Ectodermal cell (in vitro differentiated cells): ENCODE measurements around the gene CCT7.

Source experiments
- H3K27ac ChIP-seq: 2 replicates; pipeline ENCODE4 v1.7.0; 2013; ENCODE audit warnings: mild to moderate bottlenecking, low read depth, low read length; ENCODE audit not compliant: insufficient read depth, poor library complexity, severe bottlenecking
- H3K27me3 ChIP-seq: 2 replicates; pipeline ENCODE4 v1.7.0; 2013; ENCODE audit warnings: mild to moderate bottlenecking, low read length; ENCODE audit not compliant: insufficient read depth, control insufficient read depth, poor library complexity, severe bottlenecking
- H3K36me3 ChIP-seq: one replicate; pipeline ENCODE4 v1.7.0; 2013; ENCODE audit warnings: low read length; ENCODE audit not compliant: control insufficient read depth, insufficient read depth
- H3K4me1 ChIP-seq: one replicate; pipeline ENCODE4 v1.7.0; 2013; ENCODE audit warnings: low read length; ENCODE audit not compliant: control insufficient read depth, insufficient read depth
- H3K4me3 ChIP-seq: 2 replicates; pipeline ENCODE4 v1.7.0; 2013; ENCODE audit warnings: low read depth, low read length, control low read depth; ENCODE audit not compliant: insufficient read depth
- H3K9me3 ChIP-seq: 2 replicates; pipeline ENCODE4 v1.7.0; 2013; ENCODE audit warnings: mild to moderate bottlenecking, low read length, moderate library complexity; ENCODE audit not compliant: control insufficient read depth
- WGBS, 2 experiments: methylation state at CpG; one replicate each; pipeline ENCODE4 v1.1.7; 2013; ENCODE audit warnings: missing lambda C conversion rate in 2 of 2; 5-methylcytosine and 5-hydroxymethylcytosine counted together

CCT7 gene

GRCh38 chr2:73254343-73255006, 20.4 kb downstream of the CCT7 start:
- peaks cover 7% of the 10 kb centered on the region for H3K4me1 ChIP-seq
- H3K9me3 ChIP-seq: no peaks in the 10 kb centered on the region
- no peak overlapping the region for H3K4me3 ChIP-seq
- 93 to 94% methylated on average over 7 of the region's 7 CpGs for WGBS, 2 experiments
- H3K27me3 ChIP-seq: no peaks in the 10 kb centered on the region
- peaks cover 28% of the 10 kb centered on the region for H3K36me3 ChIP-seq
- H3K27ac ChIP-seq: no peak overlapping the region

- no peaks in the 10 kb centered on the region for H3K9me3 ChIP-seq
- H3K27ac ChIP-seq: no peak overlapping the region
- H3K4me1 ChIP-seq: peaks cover 7% of the 10 kb centered on the region
- WGBS, 2 experiments: 84 to 86% methylated on average over 4 of the region's 4 CpGs
- no peak overlapping the region for H3K4me3 ChIP-seq
- H3K27me3 ChIP-seq: no peaks in the 10 kb centered on the region
- peaks cover 22% of the 10 kb centered on the region for H3K36me3 ChIP-seq
Measured at GRCh38 chr2:73255007-73255644, 21.0 kb downstream of the CCT7 start.

- Histone ChIP-seq H3K27ac (no peak overlapping the region), H3K9me3 (no peaks in the 10 kb centered on the region), H3K4me1 (peaks cover 7% of the 10 kb centered on the region), H3K27me3 (no peaks in the 10 kb centered on the region), H3K4me3 (no peak overlapping the region), H3K36me3 (peaks cover 18% of the 10 kb centered on the region)
- WGBS, 2 experiments: 50 to 64% methylated on average over 5 of the region's 5 CpGs
Measured at GRCh38 chr2:73255907-73256617, 22.0 kb downstream of the CCT7 start.

GRCh38 chr2:73256618-73256922, 22.5 kb downstream of the CCT7 start:
- H3K36me3 ChIP-seq: peaks cover 18% of the 10 kb centered on the region
- no peaks in the 10 kb centered on the region for H3K27me3 ChIP-seq
- 77 to 82% methylated on average over 1 of the region's 1 CpG for WGBS, 2 experiments
- no peak overlapping the region for H3K4me3 ChIP-seq
- H3K27ac ChIP-seq: no peak overlapping the region
- H3K9me3 ChIP-seq: no peaks in the 10 kb centered on the region
- H3K4me1 ChIP-seq: peaks cover 7% of the 10 kb centered on the region

- Histone ChIP-seq H3K4me3 (no peak overlapping the region), H3K27ac (no peak overlapping the region)
- WGBS, 2 experiments: 94 to 99% methylated on average over 2 of the region's 2 CpGs
Measured at GRCh38 chr2:73257021-73257420, 22.9 kb downstream of the CCT7 start.

GRCh38 chr2:73257425-73258125, 23.5 kb downstream of the CCT7 start:
- Histone ChIP-seq H3K27ac (no peak overlapping the region), H3K4me3 (no peak overlapping the region), H3K27me3 (no peaks in the 10 kb centered on the region), H3K4me1 (peaks cover 7% of the 10 kb centered on the region), H3K36me3 (peaks cover 15% of the 10 kb centered on the region), H3K9me3 (no peaks in the 10 kb centered on the region)
- 85 to 92% methylated on average over 10 of the region's 10 CpGs for WGBS, 2 experiments

More at GRCh38 chr2:73257021-73257420, 22.9 kb downstream of the CCT7 start:
- no peaks in the 10 kb centered on the region for H3K9me3 ChIP-seq
- peaks cover 7% of the 10 kb centered on the region for H3K4me1 ChIP-seq
- peaks cover 18% of the 10 kb centered on the region for H3K36me3 ChIP-seq
- H3K27me3 ChIP-seq: no peaks in the 10 kb centered on the region

GRCh38 chr2:73258186-73258912, 24.2 kb downstream of the CCT7 start:
- Histone ChIP-seq H3K27ac (no peak overlapping the region), H3K36me3 (peaks cover 8% of the 10 kb centered on the region), H3K4me1 (peaks cover 7% of the 10 kb centered on the region), H3K9me3 (no peaks in the 10 kb centered on the region), H3K4me3 (no peak overlapping the region), H3K27me3 (no peaks in the 10 kb centered on the region)
- WGBS, 2 experiments: 92 to 93% methylated on average over 8 of the region's 8 CpGs

GRCh38 chr2:73258913-73259215, 24.8 kb downstream of the CCT7 start:
- Histone ChIP-seq H3K27me3 (no peaks in the 10 kb centered on the region), H3K4me3 (no peak overlapping the region), H3K4me1 (peaks cover 7% of the 10 kb centered on the region), H3K9me3 (no peaks in the 10 kb centered on the region), H3K36me3 (peaks cover 2% of the 10 kb centered on the region), H3K27ac (no peak overlapping the region)
- 94% methylated on average over 9 of the region's 9 CpGs for WGBS, 2 experiments

GRCh38 chr2:73259276-73259675, 25.2 kb downstream of the CCT7 start:
- H3K9me3 ChIP-seq: no peaks in the 10 kb centered on the region

More at GRCh38 chr2:73259276-73259675, 25.2 kb downstream of the CCT7 start:
- H3K4me3 ChIP-seq: no peak overlapping the region
- no peak overlapping the region for H3K27ac ChIP-seq
- no peaks in the 10 kb centered on the region for H3K36me3 ChIP-seq
- peaks cover 7% of the 10 kb centered on the region for H3K4me1 ChIP-seq
- 90 to 92% methylated on average over 8 of the region's 8 CpGs for WGBS, 2 experiments
- no peaks in the 10 kb centered on the region for H3K27me3 ChIP-seq
